HG02970 (cell line): ENCODE measurements around the gene FOXP4.
A peak's percentile ranks its signal among the peaks of the same experiment; 100 is the strongest.

ENCODE experiments used
- ATAC-seq: cut with Tn5 transposase; IDR thresholded peaks from one replicate; pipeline ENCODE4 v1.9.1; 2021; ENCODE audit warnings: mild to moderate bottlenecking, moderate library complexity, moderate number of reproducible peaks; ENCODE audit not compliant: unreplicated experiment, low FRiP score

The FOXP4 gene

GRCh38 chr6:41545247-41545702, 906 bp upstream of the FOXP4 start:
- ATAC-seq: no peak

- ATAC-seq: peak; percentile 42
Measured at GRCh38 chr6:41546475-41546865, 289 bp downstream of the FOXP4 start.

GRCh38 chr6:41546866-41547798, 951 bp downstream of the FOXP4 start:
- peak; percentile 6 for ATAC-seq

GRCh38 chr6:41547799-41548097, 1.6 kb downstream of the FOXP4 start:
- no peak for ATAC-seq

GRCh38 chr6:41548098-41548840, 2.1 kb downstream of the FOXP4 start:
- ATAC-seq: no peak

GRCh38 chr6:41548841-41549642, 2.9 kb downstream of the FOXP4 start:
- ATAC-seq: no peak

GRCh38 chr6:41549673-41550072, 3.5 kb downstream of the FOXP4 start:
- no peak for ATAC-seq

- ATAC-seq: no peak
Measured at GRCh38 chr6:41551086-41551700, 5.0 kb downstream of the FOXP4 start.

GRCh38 chr6:41551857-41552256, 5.7 kb downstream of the FOXP4 start:
- no peak for ATAC-seq

GRCh38 chr6:41552723-41553122, 6.5 kb downstream of the FOXP4 start:
- no peak for ATAC-seq

- ATAC-seq: no peak
Measured at GRCh38 chr6:41553405-41553999, 7.3 kb downstream of the FOXP4 start.

- ATAC-seq: no peak
Measured at GRCh38 chr6:41555326-41556300, 9.4 kb downstream of the FOXP4 start.

- no peak for ATAC-seq
Measured at GRCh38 chr6:41557335-41557734, 11.2 kb downstream of the FOXP4 start.

GRCh38 chr6:41558033-41558807, 12.0 kb downstream of the FOXP4 start:
- no peak for ATAC-seq

GRCh38 chr6:41559655-41560427, 13.7 kb downstream of the FOXP4 start:
- ATAC-seq: no peak

GRCh38 chr6:41560431-41561192, 14.4 kb downstream of the FOXP4 start:
- ATAC-seq: no peak

- ATAC-seq: no peak
Measured at GRCh38 chr6:41561416-41561815, 15.2 kb downstream of the FOXP4 start.
